ENCODE data around the gene EXOG. TPM values are rescaled to one million over a fixed set of nuclear protein-coding genes. Genes with fewer than 3 reads are reported as not detected.

Gene EXOG
- total and polyA plus RNA-seq, 2 donors (not counting 3 experiments of a cell fraction or from before 2014, with no cell fraction given): 10.8 to 21.9 TPM

- H3K79me2 ChIP-seq (ENCODE audit: control insufficient read depth, insufficient read depth, low read length): no peaks in the 10 kb centered on the region
- no peaks in the 10 kb centered on the region for H3K27me3 ChIP-seq (ENCODE audit: control insufficient read depth in 2 of 2, insufficient read depth in 2 of 2, low read length in 2 of 2)
- DNase-seq (ENCODE audit: low read depth, low spot score) (no peak), FAIRE-seq (no peak)
- H3K4me1 ChIP-seq (ENCODE audit: control insufficient read depth, extremely low read depth, insufficient read depth, low read length): no peaks in the 10 kb centered on the region
- H4K20me1 ChIP-seq (replicated peaks; ENCODE audit: control insufficient read depth, extremely low read depth, insufficient read depth, low read length): no peaks in the 10 kb centered on the region
- H3K9me1 ChIP-seq (replicated peaks; ENCODE audit: control insufficient read depth, extremely low read depth, insufficient read depth, low read length): no peaks in the 10 kb centered on the region
- H3K9ac ChIP-seq (replicated peaks; ENCODE audit: extremely low read depth, insufficient read depth, low read length): no peak overlapping the region
- no peak overlapping the region for H2AFZ ChIP-seq (ENCODE audit: low read depth, low read length)
- TF ChIP-seq POLR2AphosphoS5 (IDR thresholded peaks at IDR 0.05; ENCODE audit: insufficient read depth, low read depth, low read length) (no peak), MYC (IDR thresholded peaks at IDR 0.05; ENCODE audit: low read depth, low read length) (no peak), FOS (IDR thresholded peaks at IDR 0.05; ENCODE audit: borderline replicate concordance, insufficient read depth, low read length) (no peak), POLR2A (IDR thresholded peaks at IDR 0.05; ENCODE audit: low read depth, low read length) (no peak), EZH2 (IDR thresholded peaks at IDR 0.05; ENCODE audit: borderline replicate concordance, low read depth, low read length, severe bottlenecking) (no peak), CTCF (IDR thresholded peaks at IDR 0.05; ENCODE audit: extremely low read depth in 1 of 2, insufficient read depth in 1 of 2, low read depth in 1 of 2, low read length in 2 of 2) (no peak), JUN (IDR thresholded peaks at IDR 0.05; ENCODE audit: borderline replicate concordance, insufficient read depth, insufficient read length, low read depth) (no peak), GATA2 (IDR thresholded peaks at IDR 0.05; ENCODE audit: insufficient read depth, insufficient read length, low read depth, low read length) (no peak)
- TF ChIP-seq, protein P1, sequence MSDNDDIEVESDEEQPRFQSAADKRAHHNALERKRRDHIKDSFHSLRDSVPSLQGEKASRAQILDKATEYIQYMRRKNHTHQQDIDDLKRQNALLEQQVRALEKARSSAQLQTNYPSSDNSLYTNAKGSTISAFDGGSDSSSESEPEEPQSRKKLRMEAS (IDR thresholded peaks at IDR 0.05; ENCODE audit: insufficient read depth, insufficient read length): no peak
- H3K9me3 ChIP-seq (replicated peaks; ENCODE audit: control insufficient read depth, insufficient read depth, low read length): no peaks in the 10 kb centered on the region
- POLR2A ChIA-PET: no interaction called here
- H3K4me3 ChIP-seq (replicated peaks in 1 of 3; ENCODE audit: insufficient read depth in 1 of 3, low read depth in 1 of 3, low read length in 3 of 3): no peak overlapping the region
- dilution Hi-C loops (cut with MboI; ENCODE audit: extremely low pct_ligation_motif_present, low sequenced_read_pairs) (no loop called here), intact Hi-C loops (cut with micrococcal nuclease) (no loop called here)
- BruUV-seq (replicated peaks): no TSS peak
- peaks cover 3 to 17% of the 10 kb centered on the region in 2 experiments for H3K36me3 ChIP-seq (ENCODE audit: control insufficient read depth in 2 of 2, extremely low read depth in 1 of 2, insufficient read depth in 2 of 2, low read length in 2 of 2)
- CTCF ChIA-PET: interaction anchor here (2.2 kb wide), 1 partner anchor 137 kb away, joined by 12 read pairs; the partner anchor contains the start of gene XYLB
- no peak overlapping the region for H3K4me2 ChIP-seq (ENCODE audit: insufficient read depth, low read length)
- no peak overlapping the region for H3K27ac ChIP-seq (ENCODE audit: insufficient read depth, low read depth, low read length)
These were observed 13.2 kb upstream of the EXOG start for GRCh38 chr3:38482951-38483350.
